Measurements from ENCODE around the gene FAM209B.

DNA sequence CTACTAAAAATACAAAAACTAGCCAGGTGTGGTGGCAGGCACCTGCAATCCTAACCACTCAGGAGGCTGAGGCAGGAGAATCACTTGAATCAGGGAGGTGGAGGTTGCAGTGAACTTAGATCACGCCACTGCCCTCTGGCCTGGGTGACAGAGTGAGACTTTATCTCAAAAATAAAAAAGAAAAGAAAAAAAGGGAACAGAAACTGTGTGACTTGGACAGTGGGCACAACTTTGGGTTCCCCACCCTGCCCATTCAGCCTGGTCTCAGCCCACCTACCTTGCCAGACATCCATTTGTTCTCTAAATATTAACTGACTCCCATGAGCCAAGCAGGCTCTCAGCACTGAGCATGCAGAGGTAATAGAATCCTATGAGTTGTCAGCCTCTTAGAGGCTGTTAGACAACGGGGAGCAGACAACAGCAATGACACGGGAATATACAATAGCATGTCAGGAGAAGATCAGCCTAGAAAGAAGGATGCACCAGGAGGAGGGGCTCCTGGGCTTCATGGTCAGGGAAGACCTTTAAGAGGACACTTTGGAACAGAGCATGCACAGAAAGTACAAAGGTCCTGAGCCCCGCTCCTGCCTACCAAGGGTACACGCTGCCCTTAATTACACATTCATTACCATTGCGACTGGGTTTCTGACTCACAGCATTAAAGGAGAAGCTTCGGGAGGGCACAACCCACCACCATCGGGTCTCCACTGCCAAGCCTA lies 20.0 kb downstream of the FAM209B start:
- TF ChIP-seq, protein P1, sequence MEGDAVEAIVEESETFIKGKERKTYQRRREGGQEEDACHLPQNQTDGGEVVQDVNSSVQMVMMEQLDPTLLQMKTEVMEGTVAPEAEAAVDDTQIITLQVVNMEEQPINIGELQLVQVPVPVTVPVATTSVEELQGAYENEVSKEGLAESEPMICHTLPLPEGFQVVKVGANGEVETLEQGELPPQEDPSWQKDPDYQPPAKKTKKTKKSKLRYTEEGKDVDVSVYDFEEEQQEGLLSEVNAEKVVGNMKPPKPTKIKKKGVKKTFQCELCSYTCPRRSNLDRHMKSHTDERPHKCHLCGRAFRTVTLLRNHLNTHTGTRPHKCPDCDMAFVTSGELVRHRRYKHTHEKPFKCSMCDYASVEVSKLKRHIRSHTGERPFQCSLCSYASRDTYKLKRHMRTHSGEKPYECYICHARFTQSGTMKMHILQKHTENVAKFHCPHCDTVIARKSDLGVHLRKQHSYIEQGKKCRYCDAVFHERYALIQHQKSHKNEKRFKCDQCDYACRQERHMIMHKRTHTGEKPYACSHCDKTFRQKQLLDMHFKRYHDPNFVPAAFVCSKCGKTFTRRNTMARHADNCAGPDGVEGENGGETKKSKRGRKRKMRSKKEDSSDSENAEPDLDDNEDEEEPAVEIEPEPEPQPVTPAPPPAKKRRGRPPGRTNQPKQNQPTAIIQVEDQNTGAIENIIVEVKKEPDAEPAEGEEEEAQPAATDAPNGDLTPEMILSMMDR (IDR thresholded peaks at IDR 0.05) = no peak
- no peak for TF ChIP-seq EZH2 (IDR thresholded peaks at IDR 0.05; ENCODE audit: borderline replicate concordance, insufficient read depth, low read depth, low read length, poor library complexity, severe bottlenecking)

Data from B cell (primary cell).